HG03060 (cell line): Measurements from ENCODE around the gene FAM177B.

Experiments used
- ATAC-seq: cut with Tn5 transposase; IDR thresholded peaks from one replicate; pipeline ENCODE4 v1.9.1; 2021; ENCODE audit warnings: low read depth, moderate number of reproducible peaks; ENCODE audit not compliant: unreplicated experiment

Gene FAM177B

GRCh38 chr1:222784371-222784770 lies 47.4 kb downstream of the FAM177B start:
- ATAC-seq = no peak

GRCh38 chr1:222784916-222785315 lies 47.9 kb downstream of the FAM177B start:
- ATAC-seq = no peak

GRCh38 chr1:222785529-222785928 lies 48.5 kb downstream of the FAM177B start:
- ATAC-seq = no peak

GRCh38 chr1:222786121-222786520 lies 49.1 kb downstream of the FAM177B start:
- ATAC-seq = no peak

- ATAC-seq = no peak
Observed at GRCh38 chr1:222787729-222788128, 50.7 kb downstream of the FAM177B start.

- ATAC-seq = peak; percentile 42
Observed at GRCh38 chr1:222788402-222789156, 51.6 kb downstream of the FAM177B start.

- ATAC-seq = no peak
Observed at GRCh38 chr1:222790115-222790514, 53.1 kb downstream of the FAM177B start.

GRCh38 chr1:222790520-222790919 lies 53.5 kb downstream of the FAM177B start:
- no peak for ATAC-seq

- no peak for ATAC-seq
Observed at GRCh38 chr1:222791006-222791710, 54.2 kb downstream of the FAM177B start.

- ATAC-seq = no peak
Observed at GRCh38 chr1:222792744-222793143, 55.7 kb downstream of the FAM177B start.

- no peak for ATAC-seq
Observed at GRCh38 chr1:222794656-222795474, 57.9 kb downstream of the FAM177B start.

GRCh38 chr1:222798116-222798515 lies 61.1 kb downstream of the FAM177B start:
- ATAC-seq = no peak

GRCh38 chr1:222798975-222799374 lies 62.0 kb downstream of the FAM177B start:
- ATAC-seq = no peak
